GM23338 (cell line): ENCODE results near the gene USP30. TPM values are rescaled to one million over a fixed set of nuclear protein-coding genes. Genes with fewer than 3 reads are reported as not detected.

Experiments
- ATAC-seq: fragments of 200-7000 bp; cut with Tn5 transposase; 3 replicates; pipeline ENCODE4 v1.9.1; 2020
- DNase-seq: peaks from one replicate; pipeline ENCODE4 v3.0.0-alpha.2; 2015; ENCODE audit warnings: low spot score
- H2AFZ ChIP-seq: fragments of 200-600 bp; sonication (generic); 2 replicates; pipeline ENCODE4 v1.8.0; 2016; ENCODE audit warnings: antibody characterized with exemption, mild to moderate bottlenecking, moderate library complexity
- H3F3A ChIP-seq: fragments of 200-600 bp; sonication (generic); replicated peaks from 2 replicates; pipeline ENCODE4 v1.8.0; 2017; ENCODE audit warnings: antibody characterized with exemption, mixed run types, low read depth
- H3K27ac ChIP-seq: fragments of 200-600 bp; sonication (generic); 2 replicates; pipeline ENCODE4 v1.6.1; 2016; ENCODE audit warnings: low read depth
- H3K27me3 ChIP-seq: fragments of 200-600 bp; sonication (generic); 2 replicates; pipeline ENCODE4 v1.8.0; 2016; ENCODE audit warnings: mild to moderate bottlenecking, mixed run types, moderate library complexity; ENCODE audit not compliant: insufficient read depth
- H3K36me3 ChIP-seq: fragments of 200-600 bp; sonication (generic); 2 replicates; pipeline ENCODE4 v1.8.0; 2016; ENCODE audit warnings: mild to moderate bottlenecking; ENCODE audit not compliant: insufficient read depth
- H3K4me1 ChIP-seq: fragments of 200-600 bp; sonication (generic); 2 replicates; pipeline ENCODE4 v1.8.0; 2016; ENCODE audit warnings: mild to moderate bottlenecking, moderate library complexity; ENCODE audit not compliant: insufficient read depth
- H3K4me2 ChIP-seq: fragments of 200-600 bp; sonication (generic); 2 replicates; pipeline ENCODE4 v1.7.1; 2017; ENCODE audit warnings: mixed run types
- H3K4me3 ChIP-seq: fragments of 200-600 bp; sonication (generic); 2 replicates; pipeline ENCODE4 v1.6.1; 2016; ENCODE audit warnings: mixed run types
- H3K79me2 ChIP-seq: fragments of 200-600 bp; sonication (generic); replicated peaks from 2 replicates; pipeline ENCODE4 v1.8.0; 2017; ENCODE audit warnings: mild to moderate bottlenecking; ENCODE audit not compliant: insufficient read depth
- H3K9me2 ChIP-seq: fragments of 200-600 bp; sonication (generic); 2 replicates; pipeline ENCODE4 v1.8.0; 2017; ENCODE audit not compliant: insufficient read depth
- H4K20me1 ChIP-seq: fragments of 200-600 bp; sonication (generic); replicated peaks from 2 replicates; pipeline ENCODE4 v1.8.0; 2017; ENCODE audit warnings: mild to moderate bottlenecking; ENCODE audit not compliant: insufficient read depth
- H3K27ac Mint-ChIP-seq: 2 replicates; pipeline ENCODE4 v1.8.0; 2020; ENCODE audit warnings: inconsistent platforms, mild to moderate bottlenecking, moderate library complexity, mixed read lengths
- H3K27me3 Mint-ChIP-seq: 3 replicates; pipeline ENCODE4 v1.8.0; 2022; ENCODE audit warnings: low read depth, mild to moderate bottlenecking, moderate library complexity, mixed read lengths, inconsistent platforms; ENCODE audit not compliant: insufficient read depth, poor library complexity
- H3K36me3 Mint-ChIP-seq: 3 replicates; pipeline ENCODE4 v1.8.0; 2021; ENCODE audit warnings: low read depth, mild to moderate bottlenecking, inconsistent platforms, moderate library complexity, mixed read lengths
- H3K4me1 Mint-ChIP-seq: 3 replicates; pipeline ENCODE4 v1.8.0; 2020; ENCODE audit warnings: mild to moderate bottlenecking, inconsistent platforms, mixed read lengths
- H3K4me3 Mint-ChIP-seq: 3 replicates; pipeline ENCODE4 v1.8.0; 2021; ENCODE audit warnings: moderate library complexity, mild to moderate bottlenecking, inconsistent platforms, mixed read lengths
- H3K9me3 Mint-ChIP-seq: 3 replicates; pipeline ENCODE4 v1.8.0; 2020; ENCODE audit warnings: moderate library complexity, mild to moderate bottlenecking, inconsistent platforms, mixed read lengths
- CREB1 ChIP-seq: fragments of 250-450 bp; sonication (Bioruptor Pico); IDR thresholded peaks from 2 replicates; pipeline ENCODE4 v1.5.0; 2020; ENCODE audit warnings: low read depth, mild to moderate bottlenecking, moderate library complexity
- CTCF ChIP-seq, 2 experiments: fragments of 200-600 bp in 1 of 2; sonication (generic) in 1 of 2; conservative IDR thresholded peaks; 2 replicates each; pipeline versions ENCODE4 v1.5.1 to v1.6.1; 2016 to 2017; ENCODE audit warnings: antibody characterized with exemption in 2 of 2, low read depth in 2 of 2, mild to moderate bottlenecking in 2 of 2, moderate library complexity in 1 of 2
- ETS1 ChIP-seq: IDR thresholded peaks from 2 replicates; pipeline ENCODE4 v1.6.1; 2016; ENCODE audit warnings: antibody characterized with exemption
- EZH2 ChIP-seq: fragments of 200-600 bp; sonication (generic); IDR thresholded peaks from one replicate; pipeline ENCODE4 v1.8.0; 2017; ENCODE audit warnings: antibody characterized with exemption, mild to moderate bottlenecking, low read depth; ENCODE audit not compliant: unreplicated experiment
- EZH2phosphoT487 ChIP-seq: fragments of 200-600 bp; sonication (generic); IDR thresholded peaks from one replicate; pipeline ENCODE4 v1.8.1; 2018; ENCODE audit warnings: antibody characterized with exemption; ENCODE audit not compliant: unreplicated experiment
- JUNB ChIP-seq: IDR thresholded peaks from one replicate; pipeline ENCODE4 v1.6.1; 2016; ENCODE audit warnings: antibody characterized with exemption; ENCODE audit not compliant: unreplicated experiment
- NANOG ChIP-seq: IDR thresholded peaks from 2 replicates; pipeline ENCODE4 v1.6.1; 2016; ENCODE audit warnings: antibody characterized with exemption, borderline replicate concordance
- POLR2AphosphoS5 ChIP-seq: IDR thresholded peaks from 2 replicates; pipeline ENCODE4 v1.6.1; 2016; ENCODE audit warnings: antibody characterized with exemption, low read depth
- REST ChIP-seq: IDR thresholded peaks from one replicate; pipeline ENCODE4 v1.6.1; 2018; ENCODE audit warnings: antibody characterized with exemption; ENCODE audit not compliant: unreplicated experiment
- STAT1 ChIP-seq: IDR thresholded peaks from one replicate; pipeline ENCODE4 v1.6.1; 2016; ENCODE audit warnings: antibody characterized with exemption; ENCODE audit not compliant: unreplicated experiment
- ZNF114 ChIP-seq: fragments of 250-450 bp; sonication (Bioruptor Pico); IDR thresholded peaks from 2 replicates; pipeline ENCODE4 v1.5.0; 2020; ENCODE audit warnings: mild to moderate bottlenecking, moderate library complexity
- ZNF331 ChIP-seq: fragments of 250-450 bp; sonication (Bioruptor Pico); IDR thresholded peaks from 2 replicates; pipeline ENCODE4 v1.5.0; 2020; ENCODE audit warnings: low read depth, mild to moderate bottlenecking, moderate library complexity
- ZNF462 ChIP-seq: fragments of 250-450 bp; sonication (Bioruptor Pico); IDR thresholded peaks from 2 replicates; pipeline ENCODE4 v1.5.0; 2020; ENCODE audit warnings: mild to moderate bottlenecking, moderate library complexity
- polyA plus RNA-seq: library from polyadenylated mRNA; unstranded; fragments of >200 nt; fragmentation: Nextera tagmentation; extraction: Ambion mirVana; gene quantifications from 2 replicates; pipeline ENCODE4 v1.2.1, GENCODE V29; 2016
- total RNA-seq: library from RNA; depleted of rRNA; stranded (reverse); fragments of >200 nt; shearing (Covaris generic); gene quantifications from 2 replicates; pipeline ENCODE4 v1.2.3, GENCODE V29; 2014

USP30 gene
- total and polyA plus RNA-seq, 2 experiments from 2014 or later: 2.9 to 6.1 TPM

- H3K4me1 ChIP-seq: peaks cover 4% of the 10 kb centered on the region; the same call in 1 of the 2 replicates
- H3K27ac ChIP-seq: no peak overlapping the region
- DNase-seq: no peak
- H3K36me3 ChIP-seq: peaks cover 51% of the 10 kb centered on the region
- TF ChIP-seq POLR2AphosphoS5: no peak
- TF ChIP-seq JUNB: no peak
- no peak for TF ChIP-seq EZH2phosphoT487
- TF ChIP-seq ZNF114 (CRISPR knock-in tag): no peak
- TF ChIP-seq CREB1: no peak
- TF ChIP-seq NANOG: no peak
- no peak for TF ChIP-seq ETS1
- no peak for TF ChIP-seq ZNF462 (CRISPR knock-in tag)
- TF ChIP-seq STAT1: no peak
- no peak for TF ChIP-seq ZNF331
- no peak for TF ChIP-seq REST
- no peak for TF ChIP-seq EZH2
- no peak for TF ChIP-seq CTCF (conservative IDR thresholded peaks at IDR 0.05; ENCODE audit: low read depth in 2 of 2)
- H3K27ac Mint-ChIP-seq: no peak overlapping the region
- H4K20me1 ChIP-seq: peaks cover 35% of the 10 kb centered on the region
- H3K4me3 ChIP-seq: peak overlapping the region; percentile 95
- no peaks in the 10 kb centered on the region for H3K9me2 ChIP-seq
- H3K36me3 Mint-ChIP-seq: peaks cover 62% of the 10 kb centered on the region
- H3K9me3 Mint-ChIP-seq: no peaks in the 10 kb centered on the region
- peaks cover 8% of the 10 kb centered on the region for H3K27me3 Mint-ChIP-seq
- no peak overlapping the region for H2AFZ ChIP-seq
- no peaks in the 10 kb centered on the region for H3K27me3 ChIP-seq
- peak overlapping the region; percentile 90 for H3K4me2 ChIP-seq
- peak overlapping the region; percentile 91 for H3K4me3 Mint-ChIP-seq
- ATAC-seq: no peak
- no peaks in the 10 kb centered on the region for H3F3A ChIP-seq
- peaks cover 29% of the 10 kb centered on the region for H3K79me2 ChIP-seq
- H3K4me1 Mint-ChIP-seq: peaks cover 12% of the 10 kb centered on the region
Measured at GRCh38 chr12:109099431-109100020, 47.1 kb downstream of the USP30 start.
